Measurements from ENCODE around the gene ABHD12.

Gene ABHD12

GRCh38 chr20:25380945-25381614 lies 9.6 kb downstream of the ABHD12 start:
- DNase-seq (ENCODE audit: insufficient read length, low spot score) (no peak), FAIRE-seq (no peak)
- TF ChIP-seq CTCF (IDR thresholded peaks at IDR 0.05; ENCODE audit: insufficient read depth, missing control alignments): no peak

GRCh38 chr20:25378884-25379733 lies 11.5 kb downstream of the ABHD12 start:
- no peak for DNase-seq (ENCODE audit: insufficient read length, low spot score)
- FAIRE-seq: no peak

GRCh38 chr20:25378189-25378883 lies 12.3 kb downstream of the ABHD12 start:
- FAIRE-seq (no peak), DNase-seq (ENCODE audit: insufficient read length, low spot score) (no peak)
- TF ChIP-seq CTCF (IDR thresholded peaks at IDR 0.05; ENCODE audit: insufficient read depth, missing control alignments): no peak

More at GRCh38 chr20:25378884-25379733, 11.5 kb downstream of the ABHD12 start:
- no peak for TF ChIP-seq CTCF (IDR thresholded peaks at IDR 0.05; ENCODE audit: insufficient read depth, missing control alignments)

- TF ChIP-seq CTCF (IDR thresholded peaks at IDR 0.05; ENCODE audit: insufficient read depth, missing control alignments): no peak
- no peak for FAIRE-seq
- DNase-seq (ENCODE audit: insufficient read length, low spot score): no peak
These were observed 13.7 kb downstream of the ABHD12 start for GRCh38 chr20:25376886-25377285.

- no peak for TF ChIP-seq CTCF (IDR thresholded peaks at IDR 0.05; ENCODE audit: insufficient read depth, missing control alignments)
- no peak for DNase-seq (ENCODE audit: insufficient read length, low spot score)
- no peak for FAIRE-seq
These were observed 14.4 kb downstream of the ABHD12 start for GRCh38 chr20:25376236-25376635.

- no peak for FAIRE-seq
- no peak for TF ChIP-seq CTCF (IDR thresholded peaks at IDR 0.05; ENCODE audit: insufficient read depth, missing control alignments)
These were observed 15.8 kb downstream of the ABHD12 start for GRCh38 chr20:25374842-25375241.

More at GRCh38 chr20:25374842-25375241, 15.8 kb downstream of the ABHD12 start:
- DNase-seq (ENCODE audit: insufficient read length, low spot score): no peak
